Caco-2 (cell line): ENCODE data around the gene BRINP1. TPM values are rescaled to one million over a fixed set of nuclear protein-coding genes. Genes with fewer than 3 reads are reported as not detected.

Source experiments
- BruUV-seq: library from RNA; stranded (reverse); fragments of 400-500 nt; replicated peaks from 2 replicates; lab custom pipeline; 2021; lab: Mats Ljungman, UMichigan
- CTCF ChIA-PET: fragments of 300-600 bp; sonication (Branson Sonifier 250); formaldehyde crosslinking; loops from one replicate; lab custom pipeline; 2022; ENCODE audit warnings: antibody characterized with exemption; lab: Charles Lee
- POLR2A ChIA-PET: fragments of 300-600 bp; sonication (Branson Sonifier 250); formaldehyde crosslinking; loops from one replicate; lab custom pipeline; 2022; ENCODE audit warnings: antibody characterized with exemption; lab: Charles Lee
- DNase-seq, 2 experiments: peaks; one replicate each; pipeline versions ENCODE4 v3.0.0 to v3.0.0-alpha.2; 2020 to 2022
- H3K27me3 ChIP-seq: replicated peaks from 2 replicates; pipeline ENCODE4 v1.6.0; 2011; ENCODE audit warnings: low read length; ENCODE audit not compliant: control insufficient read depth, insufficient read depth
- H3K36me3 ChIP-seq: 2 replicates; pipeline ENCODE4 v1.5.1; 2011; ENCODE audit warnings: low read length; ENCODE audit not compliant: control insufficient read depth, insufficient read depth
- H3K4me1 ChIP-seq: fragments of 250-450 bp; sonication (Bioruptor Pico); 2 replicates; pipeline ENCODE4 v1.5.1; 2020; ENCODE audit warnings: mild to moderate bottlenecking
- H3K4me3 ChIP-seq: 2 replicates; pipeline ENCODE4 v1.5.1; 2011; ENCODE audit warnings: low read depth, mild to moderate bottlenecking, control low read depth, low read length
- H3K9me3 ChIP-seq: fragments of 250-450 bp; sonication (Bioruptor Pico); 2 replicates; pipeline ENCODE4 v1.5.1; 2020; ENCODE audit warnings: mild to moderate bottlenecking, moderate library complexity
- H3K27ac Mint-ChIP-seq: one replicate; pipeline ENCODE4 v1.8.0; 2022; ENCODE audit warnings: mixed read lengths; ENCODE audit not compliant: unreplicated experiment
- H3K27me3 Mint-ChIP-seq: one replicate; pipeline ENCODE4 v1.8.0; 2022; ENCODE audit warnings: mixed read lengths; ENCODE audit not compliant: insufficient read depth, unreplicated experiment
- H3K36me3 Mint-ChIP-seq: one replicate; pipeline ENCODE4 v1.8.0; 2022; ENCODE audit warnings: mild to moderate bottlenecking, mixed read lengths; ENCODE audit not compliant: insufficient read depth, unreplicated experiment
- H3K4me1 Mint-ChIP-seq: one replicate; pipeline ENCODE4 v1.8.0; 2022; ENCODE audit warnings: low read depth, mixed read lengths; ENCODE audit not compliant: unreplicated experiment
- H3K4me3 Mint-ChIP-seq: one replicate; pipeline ENCODE4 v1.8.0; 2022; ENCODE audit warnings: mild to moderate bottlenecking, moderate library complexity, mixed read lengths; ENCODE audit not compliant: unreplicated experiment
- H3K9me3 Mint-ChIP-seq: one replicate; pipeline ENCODE4 v1.8.0; 2022; ENCODE audit warnings: mixed read lengths; ENCODE audit not compliant: unreplicated experiment
- CTCF ChIP-seq, 2 experiments: fragments of 200-600 bp in 1 of 2; IDR thresholded peaks; 1 replicate in 1 of 2; 2 replicates in 1 of 2; pipeline versions ENCODE4 v1.5.1 to v1.8.0; 2011 to 2022; ENCODE audit warnings: antibody characterized with exemption in 1 of 2, control low read depth in 1 of 2, inconsistent platforms in 1 of 2, low read depth in 1 of 2, low read length in 1 of 2, mild to moderate bottlenecking in 1 of 2, moderate library complexity in 1 of 2; ENCODE audit not compliant: insufficient read depth in 1 of 2, severe bottlenecking in 1 of 2, unreplicated experiment in 1 of 2
- intact Hi-C: fragments of 100-400 bp; cut with micrococcal nuclease; formaldehyde crosslinking; loops from one replicate; pipeline ENCODE4 v1.10.0; 2022; ENCODE audit not compliant: unreplicated experiment
- total RNA-seq: library from RNA; stranded (reverse); gene quantifications from 2 replicates; pipeline ENCODE4 v1.2.3, GENCODE V29; 2022

Gene BRINP1
- total RNA-seq, 1 experiment from 2014 or later = not detected

GRCh38 chr9:119304555-119304954 lies 64.7 kb downstream of the BRINP1 start:
- Histone ChIP-seq H3K4me1 (no peaks in the 10 kb centered on the region), H3K36me3 (no peaks in the 10 kb centered on the region), H3K27me3 (no peaks in the 10 kb centered on the region), H3K4me3 (no peak overlapping the region), H3K9me3 (no peaks in the 10 kb centered on the region)
- Mint-ChIP-seq H3K4me1 (no peaks in the 10 kb centered on the region), H3K27ac (no peak overlapping the region), H3K9me3 (no peaks in the 10 kb centered on the region), H3K36me3 (no peaks in the 10 kb centered on the region), H3K27me3 (peaks cover 12% of the 10 kb centered on the region), H3K4me3 (no peak overlapping the region)
- DNase-seq = no peak
- intact Hi-C loops = no loop called here
- no TSS peak for BruUV-seq
- ChIA-PET CTCF (no interaction called here), POLR2A (no interaction called here)
- no peak for TF ChIP-seq CTCF (IDR thresholded peaks at IDR 0.05; ENCODE audit: insufficient read depth in 1 of 2, low read depth in 1 of 2, low read length in 1 of 2, severe bottlenecking in 1 of 2, unreplicated experiment in 1 of 2)

DNA sequence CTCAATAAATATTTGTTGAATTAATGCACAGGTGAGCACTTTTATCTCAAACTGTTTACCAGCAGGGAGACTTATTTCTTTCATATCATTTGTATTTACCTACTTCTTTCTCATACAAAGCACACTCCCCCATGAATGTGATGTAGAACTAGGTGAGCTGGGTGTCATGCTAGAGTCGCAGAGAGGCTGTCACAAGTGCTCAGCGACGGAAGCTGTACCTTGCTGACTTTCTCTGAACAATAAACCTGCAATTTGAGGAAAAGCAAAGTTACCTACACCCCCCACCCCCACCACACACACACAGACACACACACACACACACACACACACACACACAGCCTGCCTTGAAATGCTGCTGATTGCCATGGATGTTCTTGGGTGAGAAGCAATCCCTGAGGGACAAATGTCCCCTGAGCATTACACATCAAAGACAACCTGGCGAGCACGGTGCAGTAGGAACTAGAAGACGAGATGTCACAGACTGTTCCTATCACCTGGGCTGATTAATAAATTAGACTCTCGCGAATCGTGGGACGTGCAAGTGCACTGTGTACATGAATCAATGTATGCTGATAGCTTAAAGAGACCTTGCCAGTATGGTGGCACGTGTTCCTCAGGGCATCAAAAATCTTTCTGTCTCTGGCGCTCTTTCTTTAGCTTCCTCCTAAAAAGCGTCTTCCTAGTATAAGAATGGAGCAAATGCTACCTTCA lies 66.1 kb downstream of the BRINP1 start:
- no peaks in the 10 kb centered on the region for H3K9me3 Mint-ChIP-seq
- no peak overlapping the region for H3K27ac Mint-ChIP-seq
- Histone ChIP-seq H3K4me1 (no peaks in the 10 kb centered on the region), H3K27me3 (no peaks in the 10 kb centered on the region), H3K36me3 (no peaks in the 10 kb centered on the region), H3K9me3 (no peaks in the 10 kb centered on the region), H3K4me3 (no peak overlapping the region)
- intact Hi-C loops = no loop called here
- CTCF ChIA-PET = no interaction called here
- no peak for DNase-seq
- no peak overlapping the region for H3K4me3 Mint-ChIP-seq
- no peaks in the 10 kb centered on the region for H3K4me1 Mint-ChIP-seq
- TF ChIP-seq CTCF (IDR thresholded peaks at IDR 0.05; ENCODE audit: insufficient read depth in 1 of 2, low read depth in 1 of 2, low read length in 1 of 2, severe bottlenecking in 1 of 2, unreplicated experiment in 1 of 2) = no peak
- POLR2A ChIA-PET = no interaction called here
- no TSS peak for BruUV-seq
- H3K27me3 Mint-ChIP-seq = peaks cover 12% of the 10 kb centered on the region
- H3K36me3 Mint-ChIP-seq = no peaks in the 10 kb centered on the region

DNA sequence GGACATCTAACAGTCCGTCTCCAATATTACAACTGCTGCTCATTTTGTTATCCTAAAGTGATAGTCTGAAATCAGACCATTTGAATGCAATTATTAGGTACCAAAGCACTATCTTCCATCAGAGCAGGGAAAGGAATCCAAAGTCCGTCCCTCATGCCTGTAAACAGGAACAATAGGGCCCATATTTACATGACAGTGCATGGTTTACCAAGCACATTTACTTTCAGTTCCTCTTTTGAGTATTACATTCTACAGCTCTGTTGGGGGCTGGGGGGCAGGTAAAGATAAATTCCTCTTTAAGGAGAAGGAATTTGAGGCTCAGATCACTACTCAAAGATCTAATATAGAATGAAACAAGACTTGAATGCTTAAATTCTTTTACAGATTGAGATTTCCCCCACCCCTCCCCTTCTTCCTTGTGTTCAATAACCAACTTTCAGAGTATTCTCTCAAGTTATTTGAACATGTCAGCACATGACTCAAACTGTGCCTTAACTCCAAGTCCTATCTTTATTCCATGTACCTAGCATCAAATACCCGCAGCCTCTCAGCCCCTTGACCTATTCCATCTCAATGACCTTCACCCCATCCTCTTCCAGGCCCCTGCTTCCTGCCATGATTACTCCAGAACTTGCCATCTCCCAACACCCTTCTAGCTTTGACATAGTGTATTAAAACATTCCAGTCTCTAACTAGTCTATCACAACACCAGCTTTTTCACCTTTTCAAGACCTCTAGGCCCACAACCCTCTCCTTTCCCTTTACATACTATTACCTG lies 71.0 kb downstream of the BRINP1 start:
- no TSS peak for BruUV-seq
- intact Hi-C loops = no loop called here
- H3K9me3 ChIP-seq = no peaks in the 10 kb centered on the region
- no peak for TF ChIP-seq CTCF (IDR thresholded peaks at IDR 0.05; ENCODE audit: insufficient read depth in 1 of 2, low read depth in 1 of 2, low read length in 1 of 2, severe bottlenecking in 1 of 2, unreplicated experiment in 1 of 2)
- no peak for DNase-seq
- POLR2A ChIA-PET = no interaction called here
- Mint-ChIP-seq H3K27ac (no peak overlapping the region), H3K4me3 (no peak overlapping the region), H3K27me3 (peaks cover 6% of the 10 kb centered on the region), H3K4me1 (no peaks in the 10 kb centered on the region), H3K9me3 (no peaks in the 10 kb centered on the region), H3K36me3 (no peaks in the 10 kb centered on the region)
- no peak overlapping the region for H3K4me3 ChIP-seq
- no peaks in the 10 kb centered on the region for H3K27me3 ChIP-seq
- CTCF ChIA-PET = no interaction called here
- H3K4me1 ChIP-seq = no peaks in the 10 kb centered on the region
- H3K36me3 ChIP-seq = no peaks in the 10 kb centered on the region
